GM18868 (cell line): ENCODE results near the gene XNDC1N.
A peak's percentile ranks its signal among the peaks of the same experiment; 100 is the strongest.

ENCODE experiments used
- ATAC-seq: cut with Tn5 transposase; IDR thresholded peaks from one replicate; pipeline ENCODE4 v1.9.1; 2021; ENCODE audit warnings: mild to moderate bottlenecking, moderate library complexity; ENCODE audit not compliant: unreplicated experiment

The XNDC1N gene, protein sequence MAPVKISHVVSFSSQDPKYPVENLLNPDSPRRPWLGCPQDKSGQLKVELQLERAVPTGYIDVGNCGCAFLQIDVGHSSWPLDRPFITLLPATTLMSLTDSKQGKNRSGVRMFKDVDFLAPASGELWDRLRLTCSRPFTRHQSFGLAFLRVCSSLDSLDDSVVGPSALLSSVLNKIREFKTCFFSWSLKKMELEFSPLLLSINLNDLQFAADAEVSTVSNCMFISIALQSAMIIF

GRCh38 chr11:71927820-71928736 lies at the start of gene XNDC1N:
XNDC1N (minus strand) TSS chr11:71928594; CDS start chr11:71923353, 5,241 bp downstream.
- peak; percentile 58 for ATAC-seq

DNA sequence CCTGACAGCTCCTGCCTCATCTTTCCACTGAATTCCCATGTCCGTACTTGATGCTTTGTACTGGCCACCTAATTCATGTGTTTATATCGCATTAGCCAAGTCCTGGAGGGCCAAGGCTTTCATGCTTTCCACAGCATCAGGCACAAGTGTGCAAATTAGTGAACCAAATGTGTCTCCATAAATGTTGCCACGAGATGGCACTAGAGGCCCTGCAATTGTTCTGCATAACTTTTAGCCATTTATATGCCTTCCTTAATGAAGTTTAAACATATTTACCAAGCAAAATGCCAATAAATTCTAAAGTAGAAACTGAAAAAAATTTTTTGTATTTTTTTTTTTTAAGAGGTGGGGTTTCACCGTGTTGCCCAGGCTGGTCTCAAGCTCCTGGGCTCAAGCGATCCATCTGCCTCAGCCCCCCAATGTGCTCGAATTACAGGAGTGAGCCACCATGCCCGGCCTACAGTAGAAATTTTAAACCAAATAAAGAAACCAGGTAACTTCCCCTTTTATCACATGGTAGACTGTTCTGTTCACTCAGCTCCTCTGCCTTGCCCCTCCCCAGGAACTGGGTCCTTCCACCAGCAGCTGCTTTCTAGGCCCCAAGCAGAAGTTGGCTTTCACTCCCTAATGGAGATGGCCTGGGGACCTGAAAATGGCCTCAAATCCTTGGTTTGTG lies 49.5 kb upstream of the XNDC1N start:
- peak; percentile 78 for ATAC-seq

DNA sequence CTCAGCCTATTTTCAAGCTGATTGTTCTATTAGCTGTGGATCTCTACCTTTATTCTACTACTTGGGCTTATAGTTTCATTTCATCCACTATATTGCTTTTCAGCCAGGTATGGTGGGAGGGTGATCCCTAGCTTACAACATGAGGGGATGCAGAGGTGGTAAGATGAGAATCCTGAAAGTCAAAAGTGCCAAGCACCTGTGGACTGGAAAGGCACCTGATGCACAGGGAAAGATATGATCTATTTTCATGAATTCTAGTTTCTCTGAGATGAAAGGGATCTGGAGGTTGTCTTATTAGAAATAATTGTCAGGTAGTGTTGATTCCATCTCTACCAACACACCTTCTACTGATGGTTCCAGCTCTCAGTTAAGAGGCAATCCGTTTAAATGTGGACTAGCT lies 48.7 kb upstream of the XNDC1N start:
- no peak for ATAC-seq

GRCh38 chr11:71976551-71976950 lies 48.2 kb upstream of the XNDC1N start:
- ATAC-seq, result no peak

DNA sequence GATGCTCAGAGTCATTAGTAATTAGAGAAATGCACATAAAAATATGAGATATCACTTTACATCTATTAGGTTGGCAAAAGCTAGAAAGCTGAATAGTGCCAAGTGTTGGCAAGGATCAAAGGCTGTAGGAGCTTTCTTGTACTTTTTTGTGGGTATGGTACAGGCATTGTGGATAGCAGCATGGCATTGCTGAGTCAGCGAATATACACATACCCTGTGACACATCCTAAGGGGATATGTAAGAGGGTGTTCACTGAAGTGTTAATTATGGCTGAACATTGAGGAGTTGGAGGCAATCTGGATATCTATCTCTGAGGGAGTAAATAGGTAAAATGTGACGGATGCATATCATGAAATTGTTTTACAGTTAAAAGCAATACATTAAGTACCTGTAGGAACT lies 43.3 kb upstream of the XNDC1N start:
- no peak for ATAC-seq

- no peak for ATAC-seq
Measured at GRCh38 chr11:71964641-71965040, 36.2 kb upstream of the XNDC1N start.

DNA sequence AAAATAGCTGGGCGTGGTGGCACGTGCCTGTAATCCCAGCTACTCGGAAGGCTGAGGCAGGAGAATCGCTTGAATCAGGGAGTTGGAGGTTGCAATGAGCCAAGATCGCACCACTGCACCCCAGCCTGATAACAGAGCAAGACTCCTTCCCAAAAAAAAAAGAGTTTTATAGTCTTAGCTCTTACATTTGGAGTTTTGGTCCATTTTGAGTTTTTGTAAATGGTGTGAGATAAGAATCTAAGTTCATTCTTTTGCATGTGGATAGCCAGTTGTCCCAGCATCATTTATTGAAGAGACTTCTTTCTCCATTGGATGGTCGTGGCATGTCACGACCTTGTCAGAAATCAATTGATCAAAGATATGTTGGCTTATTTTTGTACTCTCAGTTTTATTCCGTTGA lies 35.1 kb upstream of the XNDC1N start:
- no peak for ATAC-seq

- no peak for ATAC-seq
Measured at GRCh38 chr11:71962428-71963038, 34.1 kb upstream of the XNDC1N start.

GRCh38 chr11:71955898-71956456 lies 27.6 kb upstream of the XNDC1N start:
- ATAC-seq, result no peak

DNA sequence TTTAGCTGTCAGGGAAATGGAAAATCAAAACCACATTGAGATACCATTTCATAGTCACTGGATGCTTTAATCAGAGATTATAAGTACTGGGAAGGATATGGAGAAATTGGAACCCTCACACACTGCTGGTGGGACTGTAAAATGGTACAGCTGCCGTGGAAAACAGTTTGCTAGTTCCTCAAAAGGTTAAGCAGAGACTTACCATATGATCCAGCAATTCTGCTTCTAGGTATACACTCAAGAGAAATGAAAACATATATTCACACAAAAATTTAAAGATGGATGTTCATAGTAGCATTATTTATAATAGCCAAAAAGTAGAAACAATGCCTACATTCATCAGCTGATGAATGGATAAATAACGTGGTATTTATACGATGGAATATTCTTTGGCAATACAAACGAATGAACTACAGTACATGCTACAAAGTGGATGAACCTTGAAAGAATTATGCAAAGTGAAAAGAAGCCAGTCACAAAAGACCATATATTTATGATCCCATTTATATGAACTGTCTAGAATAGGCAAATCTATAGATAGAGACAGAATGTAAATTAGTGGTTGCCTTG lies 23.4 kb upstream of the XNDC1N start:
- ATAC-seq, result no peak

- ATAC-seq, result no peak
Measured at GRCh38 chr11:71949034-71949433, 20.6 kb upstream of the XNDC1N start.

GRCh38 chr11:71948314-71949027 lies 20.1 kb upstream of the XNDC1N start:
- ATAC-seq, result no peak

- no peak for ATAC-seq
Measured at GRCh38 chr11:71947498-71947897, 19.1 kb upstream of the XNDC1N start.

GRCh38 chr11:71946144-71946571 lies 17.8 kb upstream of the XNDC1N start:
- no peak for ATAC-seq

GRCh38 chr11:71940561-71941219 lies 12.3 kb upstream of the XNDC1N start:
- ATAC-seq, result no peak

DNA sequence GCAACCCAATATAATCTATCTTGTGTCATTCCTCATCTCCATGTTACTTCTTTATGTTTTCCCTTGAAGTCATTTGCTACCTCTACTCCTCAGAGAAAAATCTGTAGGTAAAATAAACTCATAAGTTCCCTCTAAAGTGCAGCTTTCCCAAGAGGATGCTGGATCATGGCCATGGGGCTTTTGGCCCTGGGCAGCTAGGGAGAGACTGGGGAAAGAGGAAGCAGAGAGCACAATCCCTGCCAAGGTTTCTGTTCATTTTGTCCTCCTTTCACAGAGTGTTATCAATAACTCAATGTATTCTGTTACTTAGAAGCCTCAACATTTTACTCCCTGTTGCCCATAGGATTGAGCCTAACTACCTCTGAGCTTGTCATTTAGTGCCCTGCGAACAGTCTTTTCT lies 9.4 kb upstream of the XNDC1N start:
- no peak for ATAC-seq

GRCh38 chr11:71936825-71937224 lies 8.4 kb upstream of the XNDC1N start:
- ATAC-seq, result no peak

DNA sequence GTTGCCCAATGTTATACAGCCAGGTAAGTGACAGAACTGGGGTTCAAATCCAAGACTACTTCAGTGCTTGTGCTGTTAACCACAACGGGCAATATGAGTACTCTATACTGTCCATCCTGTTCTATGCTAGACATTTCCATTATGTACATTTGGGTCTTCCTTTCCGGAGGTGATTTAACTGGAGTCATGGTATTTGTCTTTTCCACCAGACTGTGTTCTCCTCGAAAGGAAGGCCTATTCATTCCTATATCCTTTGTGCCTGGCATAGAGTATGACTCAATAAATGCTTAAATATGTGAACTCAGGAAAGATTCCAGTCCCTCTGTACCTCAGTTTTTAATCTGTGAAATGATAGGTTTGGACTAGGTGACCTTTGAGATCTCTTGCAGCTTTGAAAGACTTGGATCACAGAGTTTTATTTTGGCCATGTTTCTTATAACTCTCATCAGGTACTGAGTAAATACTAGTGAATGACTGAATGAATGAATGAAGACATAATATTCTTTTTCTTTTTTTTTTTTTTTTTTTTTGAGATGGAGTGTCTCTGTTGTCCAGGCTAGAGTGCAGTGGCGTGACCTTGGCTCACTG lies 7.0 kb upstream of the XNDC1N start:
- no peak for ATAC-seq

- peak; percentile 41 for ATAC-seq
Measured at GRCh38 chr11:71934213-71934612, 5.8 kb upstream of the XNDC1N start.
